Osteoblast (primary cell): ENCODE measurements around the gene ALDH1A1. TPM values are rescaled to one million over a fixed set of nuclear protein-coding genes. Genes with fewer than 3 reads are reported as not detected.

Source experiments
- DNase-seq: peaks from one replicate; pipeline ENCODE4 v3.0.0; 2011; ENCODE audit warnings: low spot score, mixed read lengths; ENCODE audit not compliant: insufficient read length; ENCODE audit errors: missing footprints
- H2AFZ ChIP-seq: 2 replicates; pipeline ENCODE4 v1.6.0; 2011; ENCODE audit warnings: mild to moderate bottlenecking, low read length
- H3K27ac ChIP-seq: 2 replicates; pipeline ENCODE4 v1.5.1; 2011; ENCODE audit warnings: mild to moderate bottlenecking, low read depth, low read length, moderate library complexity
- H3K27me3 ChIP-seq: 2 replicates; pipeline ENCODE4 v1.6.0; 2012; ENCODE audit warnings: mild to moderate bottlenecking, control low read depth, inconsistent platforms, low read length, moderate library complexity; ENCODE audit not compliant: insufficient read depth
- H3K36me3 ChIP-seq: 2 replicates; pipeline ENCODE4 v1.5.1; 2011; ENCODE audit warnings: mild to moderate bottlenecking, low read length, control low read depth, moderate library complexity; ENCODE audit not compliant: insufficient read depth
- H3K4me1 ChIP-seq: 2 replicates; pipeline ENCODE4 v1.5.1; 2011; ENCODE audit warnings: mild to moderate bottlenecking, low read length, control low read depth, moderate library complexity; ENCODE audit not compliant: insufficient read depth
- H3K4me2 ChIP-seq: 2 replicates; pipeline ENCODE4 v1.6.0; 2011; ENCODE audit warnings: mild to moderate bottlenecking, low read length; ENCODE audit not compliant: insufficient read depth
- H3K4me3 ChIP-seq: fragments of 200-600 bp; sonication (generic); 3 replicates; pipeline ENCODE4 v1.5.1; 2012; ENCODE audit warnings: mild to moderate bottlenecking, low read length, inconsistent platforms; ENCODE audit not compliant: insufficient read depth
- H3K79me2 ChIP-seq: 2 replicates; pipeline ENCODE4 v1.6.0; 2012; ENCODE audit warnings: mild to moderate bottlenecking, low read length, control low read depth, inconsistent platforms; ENCODE audit not compliant: insufficient read depth
- H3K9me3 ChIP-seq: 2 replicates; pipeline ENCODE4 v1.5.1; 2011; ENCODE audit warnings: low read depth, low read length, control low read depth
- H4K20me1 ChIP-seq: 2 replicates; pipeline ENCODE4 v1.6.0; 2012; ENCODE audit warnings: mild to moderate bottlenecking, low read length, control low read depth; ENCODE audit not compliant: insufficient read depth
- total RNA-seq: library from RNA; depleted of rRNA; stranded (reverse); fragments of >200 nt; gene quantifications from 2 replicates; pipeline ENCODE4 v1.2.3, GENCODE V29; 2012
- TF ChIP-seq, protein P1 (sequence below): IDR thresholded peaks from 2 replicates; pipeline ENCODE4 v1.5.1; 2011; ENCODE audit warnings: mild to moderate bottlenecking, low read depth, low read length, moderate library complexity; ENCODE audit errors: extremely low read depth

Gene ALDH1A1
- total RNA-seq, 1 donor: 0.36 TPM

DNA sequence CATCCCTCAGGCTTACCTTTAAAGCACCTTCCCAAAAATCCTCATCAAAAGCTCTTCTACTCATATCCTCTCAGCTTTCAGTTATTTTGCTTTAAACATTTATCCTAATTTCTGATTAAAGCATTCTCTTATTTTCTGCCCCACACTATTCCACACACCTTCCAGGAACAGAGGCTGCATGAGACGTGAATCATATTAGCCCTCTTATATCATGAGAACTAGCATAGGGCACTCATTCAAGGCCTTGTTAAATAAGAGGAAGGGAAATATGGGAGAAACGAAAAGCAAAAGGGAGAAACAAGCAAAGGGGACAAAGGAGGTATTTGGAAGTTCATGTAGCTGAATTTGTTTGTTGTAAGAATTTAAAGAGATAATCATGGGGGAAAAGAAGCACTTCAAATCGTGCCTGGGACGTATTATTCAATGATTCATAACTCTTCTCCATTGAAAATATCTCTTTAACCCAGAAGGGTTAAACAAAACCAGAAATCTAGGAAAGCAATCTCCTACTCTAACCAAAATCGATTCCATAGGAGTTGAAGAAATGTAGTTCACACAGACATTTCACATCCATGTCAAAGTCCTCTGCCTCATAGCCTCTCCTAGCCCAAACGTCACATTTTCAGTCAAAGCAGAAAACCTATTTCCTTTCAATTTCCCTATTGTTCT is 4.1 kb downstream of the ALDH1A1 start:
- Histone ChIP-seq H3K4me3 (no peak overlapping the region), H2AFZ (no peak overlapping the region)
- DNase-seq: no peak

DNA sequence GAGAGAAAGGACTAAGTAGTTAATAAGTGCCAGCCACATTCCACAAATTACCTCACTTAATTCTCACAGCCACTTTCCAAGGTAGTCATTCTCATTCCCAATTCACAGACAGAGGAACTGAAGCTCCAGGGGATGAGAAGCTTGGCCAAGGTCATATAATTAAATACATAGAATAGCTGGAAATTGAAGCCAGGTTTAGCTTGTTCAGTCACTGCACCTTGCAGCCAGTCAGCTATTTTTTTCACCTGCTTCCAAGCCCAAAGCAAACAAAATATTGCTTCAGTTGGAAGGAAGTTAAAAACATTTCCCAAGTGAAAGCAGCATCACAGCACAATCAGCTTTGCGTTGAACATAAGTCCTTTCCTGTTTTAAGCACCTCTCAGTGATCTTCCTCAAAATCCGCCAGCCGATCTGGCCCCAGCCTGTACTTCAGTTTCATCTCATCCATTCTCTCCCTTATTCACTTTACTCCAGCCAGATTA is 4.8 kb downstream of the ALDH1A1 start:
- TF ChIP-seq, protein P1, sequence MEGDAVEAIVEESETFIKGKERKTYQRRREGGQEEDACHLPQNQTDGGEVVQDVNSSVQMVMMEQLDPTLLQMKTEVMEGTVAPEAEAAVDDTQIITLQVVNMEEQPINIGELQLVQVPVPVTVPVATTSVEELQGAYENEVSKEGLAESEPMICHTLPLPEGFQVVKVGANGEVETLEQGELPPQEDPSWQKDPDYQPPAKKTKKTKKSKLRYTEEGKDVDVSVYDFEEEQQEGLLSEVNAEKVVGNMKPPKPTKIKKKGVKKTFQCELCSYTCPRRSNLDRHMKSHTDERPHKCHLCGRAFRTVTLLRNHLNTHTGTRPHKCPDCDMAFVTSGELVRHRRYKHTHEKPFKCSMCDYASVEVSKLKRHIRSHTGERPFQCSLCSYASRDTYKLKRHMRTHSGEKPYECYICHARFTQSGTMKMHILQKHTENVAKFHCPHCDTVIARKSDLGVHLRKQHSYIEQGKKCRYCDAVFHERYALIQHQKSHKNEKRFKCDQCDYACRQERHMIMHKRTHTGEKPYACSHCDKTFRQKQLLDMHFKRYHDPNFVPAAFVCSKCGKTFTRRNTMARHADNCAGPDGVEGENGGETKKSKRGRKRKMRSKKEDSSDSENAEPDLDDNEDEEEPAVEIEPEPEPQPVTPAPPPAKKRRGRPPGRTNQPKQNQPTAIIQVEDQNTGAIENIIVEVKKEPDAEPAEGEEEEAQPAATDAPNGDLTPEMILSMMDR: no peak
- no peaks in the 10 kb centered on the region for H3K79me2 ChIP-seq
- H2AFZ ChIP-seq: no peak overlapping the region
- H3K4me2 ChIP-seq: no peak overlapping the region
- no peak for DNase-seq
- H3K27ac ChIP-seq: no peak overlapping the region
- peaks cover 4% of the 10 kb centered on the region for H3K27me3 ChIP-seq
- H3K36me3 ChIP-seq: no peaks in the 10 kb centered on the region
- H3K9me3 ChIP-seq: no peaks in the 10 kb centered on the region
- H3K4me1 ChIP-seq: no peaks in the 10 kb centered on the region
- H4K20me1 ChIP-seq: no peaks in the 10 kb centered on the region
- no peak overlapping the region for H3K4me3 ChIP-seq

More for the DNA sequence above, 4.1 kb downstream of the ALDH1A1 start:
- no peaks in the 10 kb centered on the region for H4K20me1 ChIP-seq
- no peaks in the 10 kb centered on the region for H3K9me3 ChIP-seq
- H3K27ac ChIP-seq: no peak overlapping the region
- no peak overlapping the region for H3K4me2 ChIP-seq
- TF ChIP-seq, protein P1: no peak
- H3K79me2 ChIP-seq: no peaks in the 10 kb centered on the region
- H3K27me3 ChIP-seq: peaks cover 4% of the 10 kb centered on the region
- no peaks in the 10 kb centered on the region for H3K36me3 ChIP-seq
- no peaks in the 10 kb centered on the region for H3K4me1 ChIP-seq

DNA sequence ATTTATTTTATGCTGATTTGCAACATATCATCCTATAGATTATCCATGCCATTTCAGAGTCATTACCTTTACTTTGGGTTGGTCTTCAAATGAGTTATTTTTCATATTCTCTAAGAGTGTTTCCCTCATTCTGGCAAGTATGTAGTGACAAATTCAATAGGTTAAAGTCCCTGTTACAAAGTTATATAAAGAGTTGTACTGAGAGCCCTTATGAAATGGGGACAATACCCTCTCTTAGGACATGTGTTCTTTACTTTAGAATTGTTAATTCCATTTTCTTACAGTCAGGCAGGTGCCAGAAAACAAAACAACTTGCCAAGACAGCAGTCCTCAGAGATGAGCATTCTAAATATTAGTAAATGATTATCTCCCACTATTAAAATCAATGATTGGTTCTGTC is 6.0 kb downstream of the ALDH1A1 start:
- DNase-seq: no peak
- no peaks in the 10 kb centered on the region for H3K9me3 ChIP-seq
- no peaks in the 10 kb centered on the region for H3K36me3 ChIP-seq
- H3K27me3 ChIP-seq: peaks cover 11% of the 10 kb centered on the region
- H3K27ac ChIP-seq: no peak overlapping the region
- H3K4me2 ChIP-seq: no peak overlapping the region
- no peak overlapping the region for H2AFZ ChIP-seq
- no peaks in the 10 kb centered on the region for H3K79me2 ChIP-seq
- no peaks in the 10 kb centered on the region for H4K20me1 ChIP-seq
- H3K4me1 ChIP-seq: no peaks in the 10 kb centered on the region
- no peak overlapping the region for H3K4me3 ChIP-seq
- TF ChIP-seq, protein P1: no peak

DNA sequence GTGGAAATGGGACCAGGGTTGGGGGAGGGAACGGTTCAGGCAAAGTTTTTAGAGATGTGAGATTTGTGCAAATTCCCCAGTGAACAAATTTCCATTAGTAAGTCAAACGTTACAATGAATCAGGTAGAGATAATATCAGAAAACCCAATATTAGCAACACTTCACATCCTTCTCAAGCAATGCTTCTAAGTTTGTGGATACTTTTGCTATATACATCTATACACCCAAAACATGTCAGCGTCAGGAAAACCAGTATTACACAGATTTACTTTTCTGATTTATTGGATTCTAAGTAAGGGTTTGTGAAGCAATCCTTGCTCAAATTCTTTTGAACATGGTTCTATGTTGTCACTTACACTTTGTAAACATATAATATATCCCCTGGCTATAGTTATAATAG is 6.5 kb downstream of the ALDH1A1 start:
- no peaks in the 10 kb centered on the region for H3K9me3 ChIP-seq
- H3K4me3 ChIP-seq: no peak overlapping the region
- no peak overlapping the region for H2AFZ ChIP-seq
- no peak overlapping the region for H3K4me2 ChIP-seq
- no peak overlapping the region for H3K27ac ChIP-seq
- no peaks in the 10 kb centered on the region for H3K4me1 ChIP-seq
- TF ChIP-seq, protein P1: no peak
- no peaks in the 10 kb centered on the region for H3K79me2 ChIP-seq
- no peaks in the 10 kb centered on the region for H4K20me1 ChIP-seq
- peaks cover 11% of the 10 kb centered on the region for H3K27me3 ChIP-seq
- H3K36me3 ChIP-seq: no peaks in the 10 kb centered on the region
- DNase-seq: no peak
